ENCODE data around the gene AP5Z1.

DNA sequence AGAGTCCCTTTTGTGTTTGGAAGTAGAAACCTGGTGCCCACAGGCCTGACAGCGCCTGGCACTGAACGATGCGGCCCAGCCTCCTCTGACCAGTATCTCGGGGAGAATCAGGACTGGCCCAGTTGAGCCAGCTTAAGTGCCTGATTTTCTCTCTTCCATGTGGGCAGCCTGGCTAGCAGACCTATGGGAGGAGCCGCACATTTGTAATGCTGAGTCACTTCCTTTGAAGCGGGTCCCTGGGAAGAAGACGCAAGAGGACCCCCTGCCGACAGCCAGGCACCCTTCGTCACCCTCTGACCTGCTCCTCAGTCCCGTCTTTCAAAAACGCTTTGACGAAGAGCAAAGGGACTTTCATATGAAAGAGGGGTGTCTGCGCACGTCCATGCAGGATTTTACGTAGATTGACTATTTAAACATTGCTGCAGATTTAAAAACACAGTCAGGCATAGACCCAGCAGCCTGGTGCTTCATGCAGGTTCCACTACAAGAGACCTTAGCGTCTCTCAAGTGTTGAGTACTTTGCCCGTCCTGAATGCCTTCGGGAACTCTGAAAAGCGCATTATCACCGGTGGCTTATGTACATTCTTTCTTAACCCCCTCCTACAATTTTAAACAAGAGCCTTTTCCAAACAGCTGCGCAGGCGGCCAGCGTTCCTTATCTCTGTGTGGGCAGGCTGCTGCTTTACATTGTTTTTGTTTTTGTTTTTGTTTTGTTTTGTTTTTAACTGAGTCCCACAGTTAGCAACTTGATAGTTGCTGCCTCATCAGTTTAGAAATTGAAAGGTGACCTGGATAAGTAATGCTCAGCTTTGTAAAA, 36.5 kb upstream of the AP5Z1 start:
- no peak for TF ChIP-seq POLR2A (IDR thresholded peaks at IDR 0.05)
- TF ChIP-seq, protein P1, sequence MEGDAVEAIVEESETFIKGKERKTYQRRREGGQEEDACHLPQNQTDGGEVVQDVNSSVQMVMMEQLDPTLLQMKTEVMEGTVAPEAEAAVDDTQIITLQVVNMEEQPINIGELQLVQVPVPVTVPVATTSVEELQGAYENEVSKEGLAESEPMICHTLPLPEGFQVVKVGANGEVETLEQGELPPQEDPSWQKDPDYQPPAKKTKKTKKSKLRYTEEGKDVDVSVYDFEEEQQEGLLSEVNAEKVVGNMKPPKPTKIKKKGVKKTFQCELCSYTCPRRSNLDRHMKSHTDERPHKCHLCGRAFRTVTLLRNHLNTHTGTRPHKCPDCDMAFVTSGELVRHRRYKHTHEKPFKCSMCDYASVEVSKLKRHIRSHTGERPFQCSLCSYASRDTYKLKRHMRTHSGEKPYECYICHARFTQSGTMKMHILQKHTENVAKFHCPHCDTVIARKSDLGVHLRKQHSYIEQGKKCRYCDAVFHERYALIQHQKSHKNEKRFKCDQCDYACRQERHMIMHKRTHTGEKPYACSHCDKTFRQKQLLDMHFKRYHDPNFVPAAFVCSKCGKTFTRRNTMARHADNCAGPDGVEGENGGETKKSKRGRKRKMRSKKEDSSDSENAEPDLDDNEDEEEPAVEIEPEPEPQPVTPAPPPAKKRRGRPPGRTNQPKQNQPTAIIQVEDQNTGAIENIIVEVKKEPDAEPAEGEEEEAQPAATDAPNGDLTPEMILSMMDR (IDR thresholded peaks at IDR 0.05): peak in 1 of 4 experiments; percentile 11
- TF ChIP-seq POLR2AphosphoS5 (IDR thresholded peaks at IDR 0.05): peak; percentile 48
- no peak for TF ChIP-seq EP300 (IDR thresholded peaks at IDR 0.05)

Data from gastroesophageal sphincter (tissue), 3 donors.